HG03520 (cell line): ENCODE results near the gene ASPM.
"Not testable (repeated sequence)": the region's sequence is repeated elsewhere in the genome, so short reads cannot be mapped to it uniquely, and the experiment has no call there.

Experiments used
- ATAC-seq: cut with Tn5 transposase; IDR thresholded peaks from one replicate; pipeline ENCODE4 v1.9.1; 2021; ENCODE audit warnings: mild to moderate bottlenecking, moderate library complexity; ENCODE audit not compliant: unreplicated experiment

The ASPM gene

DNA sequence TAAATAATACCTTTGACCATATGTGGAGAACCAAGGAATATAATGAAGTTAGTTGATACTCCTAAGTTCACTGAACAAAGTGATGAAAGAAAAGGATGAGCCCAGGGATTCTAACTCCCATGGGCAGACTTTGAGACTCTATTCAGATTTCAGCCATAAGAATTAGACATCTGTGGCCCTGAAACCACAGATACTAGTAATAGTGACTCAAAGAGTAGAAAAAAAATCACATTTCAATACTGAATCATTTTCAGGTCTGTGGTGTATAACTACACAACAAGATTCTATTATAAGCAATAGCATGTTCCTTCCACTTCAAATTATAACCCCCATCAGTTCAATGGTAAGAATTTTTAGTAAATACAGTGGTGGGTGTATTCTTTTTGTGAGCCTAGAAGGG, 63.0 kb downstream of the ASPM start:
- no peak for ATAC-seq

DNA sequence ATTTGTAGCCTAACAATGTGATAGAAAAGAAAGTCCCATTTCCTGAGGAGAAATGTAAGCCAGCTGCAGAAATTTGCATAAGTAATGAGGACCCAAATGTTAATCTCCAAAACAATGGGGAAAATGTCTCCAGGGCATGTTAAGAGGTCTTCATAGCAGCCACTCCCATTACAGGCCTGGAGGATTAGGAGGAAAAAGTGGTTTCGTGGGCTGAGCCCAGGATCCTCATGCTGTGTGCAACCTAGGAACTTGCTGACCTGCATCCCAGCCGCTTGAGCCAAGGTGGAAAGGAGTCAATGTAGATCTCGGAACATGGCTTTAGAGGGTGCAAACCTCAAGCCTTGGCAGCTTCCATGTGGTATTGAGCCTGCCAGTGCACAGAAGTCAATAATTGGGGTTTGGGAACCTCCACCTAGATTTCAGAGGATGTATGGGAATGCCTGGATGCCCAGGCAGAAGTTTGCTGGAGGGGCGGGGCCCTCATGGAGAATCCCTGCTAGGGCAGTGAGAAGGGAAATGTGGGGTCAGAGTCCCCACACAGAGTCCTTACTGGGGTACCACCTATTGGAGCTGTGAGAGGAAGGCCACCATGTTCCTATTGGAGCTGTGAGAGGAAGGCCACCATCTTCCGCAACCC, 65.2 kb downstream of the ASPM start:
- no peak for ATAC-seq

DNA sequence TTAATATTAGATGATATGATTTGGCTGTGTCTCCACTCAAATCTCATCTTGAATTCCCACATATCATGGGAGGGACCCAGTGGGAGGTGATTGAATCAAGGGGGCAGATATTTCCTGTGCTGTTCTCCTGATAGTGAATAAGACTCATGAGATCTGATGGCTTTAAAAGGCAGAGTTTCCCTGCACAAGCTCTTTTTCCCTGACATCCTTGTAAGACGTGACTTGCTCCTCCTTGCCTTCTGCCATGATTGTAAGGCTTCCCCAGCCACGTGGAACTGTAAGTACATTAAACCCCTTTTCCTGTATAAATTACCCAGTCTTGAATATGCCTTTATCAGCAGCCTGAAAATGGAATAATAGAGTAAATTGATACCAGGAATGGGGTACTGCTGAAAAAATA, 66.1 kb downstream of the ASPM start:
- no peak for ATAC-seq

DNA sequence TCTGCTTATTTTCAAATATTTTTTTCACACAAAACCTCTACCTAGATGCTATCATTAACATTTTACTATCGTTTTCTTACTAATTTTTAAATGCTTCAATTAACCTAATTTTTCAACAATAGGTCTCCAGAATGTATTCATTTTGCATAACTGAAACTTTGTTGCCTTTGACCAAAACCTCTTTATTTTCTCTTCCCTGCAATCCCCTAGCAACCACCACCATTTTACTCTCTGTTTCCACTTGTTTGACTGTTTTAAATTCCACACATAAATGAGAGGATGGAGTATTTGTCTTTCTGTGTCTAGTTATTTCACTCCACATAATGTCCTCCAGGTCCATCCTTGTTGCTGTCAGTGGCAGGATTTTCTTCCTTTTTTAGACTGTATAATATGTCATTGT, 69.9 kb downstream of the ASPM start:
- ATAC-seq: no peak

DNA sequence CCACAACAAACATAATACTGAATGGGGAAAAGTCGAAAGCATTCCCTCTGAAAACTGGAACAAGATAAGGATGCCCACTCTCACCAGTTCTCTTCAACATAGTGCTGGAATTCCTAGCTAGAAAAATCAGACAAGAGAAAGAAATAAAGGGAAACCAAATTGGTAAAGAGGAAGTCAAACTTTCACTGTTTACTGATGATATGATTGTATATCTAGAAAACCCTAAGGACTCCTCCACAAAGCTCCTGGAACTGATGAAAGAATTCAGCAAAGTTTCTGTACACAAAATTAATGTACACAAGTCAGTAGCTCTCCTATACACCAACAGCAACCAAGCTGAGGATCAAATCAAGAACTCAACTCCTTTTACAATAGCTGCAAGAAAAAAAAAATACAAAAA, 72.5 kb downstream of the ASPM start:
- ATAC-seq: no peak

DNA sequence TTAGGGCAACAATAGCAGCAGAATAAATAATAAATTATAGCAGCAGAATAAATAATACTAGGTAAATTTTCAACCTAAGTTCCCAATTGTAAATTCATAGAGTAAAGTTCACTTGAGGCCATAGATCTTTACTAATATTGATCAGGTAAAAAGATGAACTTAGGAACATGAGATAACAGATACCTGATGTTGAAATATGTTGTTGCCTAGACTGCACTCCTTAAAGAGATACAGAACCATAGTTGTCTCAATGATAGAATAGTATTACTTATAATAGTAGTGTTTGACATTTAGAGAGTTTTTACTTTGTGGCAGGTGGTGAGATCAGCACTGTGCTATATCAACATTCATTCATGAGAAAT, 79.0 kb downstream of the ASPM start:
- ATAC-seq: no peak

DNA sequence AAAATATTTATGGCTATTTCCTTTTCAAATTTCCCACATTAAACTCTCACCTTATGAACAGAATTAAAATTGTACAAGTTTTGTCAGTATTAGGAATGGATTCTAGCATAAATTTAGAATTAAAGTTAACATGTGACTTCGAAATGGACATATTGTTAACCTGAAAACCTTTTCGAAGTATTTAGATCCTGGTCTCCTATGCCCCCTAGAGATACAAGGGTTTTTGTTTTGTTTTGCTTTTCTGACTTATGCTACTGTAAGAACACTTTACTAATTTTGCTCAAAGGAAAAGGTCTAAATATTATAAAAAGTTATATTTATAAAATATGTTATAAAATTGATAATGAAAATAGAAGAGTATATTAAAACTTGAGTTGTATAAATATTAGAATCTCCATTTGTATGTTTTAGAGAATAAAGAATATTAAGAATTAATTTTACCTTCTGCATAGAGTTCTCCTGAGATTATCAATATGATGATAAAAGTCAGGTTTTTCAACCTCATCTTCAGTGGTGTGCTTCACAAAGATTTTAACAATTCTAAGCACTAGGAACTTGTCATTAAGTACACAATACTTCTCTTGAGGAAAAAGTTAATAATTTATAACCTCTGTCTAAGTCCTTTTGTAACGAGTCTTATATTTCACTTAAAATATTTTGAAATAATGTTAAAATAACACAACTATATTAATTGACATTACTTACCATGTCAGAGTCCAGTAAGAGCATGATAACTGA, 79.6 kb downstream of the ASPM start, which contains the start of gene F13B:
F13B (minus strand) TSS at position 542 of the 738 bp plus-strand sequence; CDS start at position 505, 37 bp downstream.
- no peak for ATAC-seq

DNA sequence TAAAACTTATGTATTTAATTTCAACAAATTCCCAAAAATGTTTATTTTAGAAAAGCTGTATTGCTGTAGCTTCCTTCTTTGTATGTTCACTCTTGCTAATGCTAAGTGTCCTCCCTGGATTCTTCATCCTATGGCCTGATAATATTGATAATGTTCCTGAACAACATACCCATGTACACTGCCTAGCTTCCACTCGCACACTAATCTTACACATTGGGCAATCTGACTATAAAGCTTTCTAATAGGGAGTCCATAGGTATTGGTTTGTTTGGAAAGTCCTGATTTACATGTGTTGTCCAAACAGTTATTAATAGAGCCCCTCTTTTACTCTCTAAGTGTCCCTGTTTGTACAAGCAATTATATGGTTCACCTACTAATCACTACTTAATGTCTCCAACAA, 80.2 kb downstream of the ASPM start:
- no peak for ATAC-seq

DNA sequence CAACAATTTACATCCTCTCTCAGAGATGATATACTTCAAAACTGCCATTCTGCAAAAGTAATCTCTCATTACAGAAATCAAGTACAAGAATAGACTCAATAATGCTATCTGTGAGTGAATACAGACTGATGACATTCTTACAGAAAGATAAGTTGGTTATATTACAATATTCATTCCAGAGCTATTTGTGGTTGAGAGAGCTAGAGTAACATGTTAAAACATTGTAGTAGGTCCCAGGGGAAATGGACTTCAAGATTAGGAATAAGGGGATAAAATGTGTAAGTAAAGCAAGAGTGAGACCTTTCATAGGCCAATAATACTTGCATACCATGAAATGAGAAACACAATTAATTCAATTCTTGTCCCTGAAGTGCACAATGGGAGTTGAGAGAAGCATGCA, 80.9 kb downstream of the ASPM start:
- ATAC-seq: no peak

DNA sequence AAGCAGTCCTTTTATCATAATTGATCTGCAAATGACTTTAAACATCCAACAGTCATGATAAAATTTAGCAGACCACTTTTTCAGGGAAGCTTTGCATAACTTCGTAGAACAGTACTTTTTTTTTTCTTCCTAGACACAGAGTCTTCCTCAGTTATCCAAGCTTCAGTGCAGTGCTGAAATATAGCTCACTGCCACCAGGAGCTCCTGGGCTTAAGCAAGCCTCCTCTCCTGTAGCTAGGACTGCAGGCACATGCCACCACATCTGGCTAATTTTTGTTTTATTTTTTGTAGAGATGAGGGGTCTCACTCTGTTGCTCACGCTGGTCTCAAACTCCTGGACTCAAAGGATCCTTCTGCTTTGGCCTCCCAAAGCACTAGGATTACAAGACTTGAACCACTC, 83.3 kb downstream of the ASPM start:
- no peak for ATAC-seq

DNA sequence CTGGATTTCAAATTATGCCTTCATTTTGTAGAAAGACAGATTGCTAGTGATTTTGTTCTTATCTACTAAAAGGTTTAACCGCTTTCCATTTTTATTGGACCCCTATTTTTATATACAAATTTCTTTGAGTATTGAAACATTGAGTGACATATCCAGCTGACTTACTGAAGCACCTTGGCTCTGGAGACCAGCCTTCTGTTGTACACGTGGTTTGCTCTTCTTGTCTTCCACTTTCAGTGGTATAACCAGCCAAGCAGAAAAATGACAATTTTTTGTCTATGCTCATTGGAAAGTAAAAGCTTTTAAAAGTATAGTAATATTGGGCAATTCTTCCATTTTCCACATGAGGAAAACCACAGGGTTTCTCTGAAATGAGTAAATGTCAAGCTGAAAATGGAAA, 83.8 kb downstream of the ASPM start:
- ATAC-seq: peak; percentile 87

DNA sequence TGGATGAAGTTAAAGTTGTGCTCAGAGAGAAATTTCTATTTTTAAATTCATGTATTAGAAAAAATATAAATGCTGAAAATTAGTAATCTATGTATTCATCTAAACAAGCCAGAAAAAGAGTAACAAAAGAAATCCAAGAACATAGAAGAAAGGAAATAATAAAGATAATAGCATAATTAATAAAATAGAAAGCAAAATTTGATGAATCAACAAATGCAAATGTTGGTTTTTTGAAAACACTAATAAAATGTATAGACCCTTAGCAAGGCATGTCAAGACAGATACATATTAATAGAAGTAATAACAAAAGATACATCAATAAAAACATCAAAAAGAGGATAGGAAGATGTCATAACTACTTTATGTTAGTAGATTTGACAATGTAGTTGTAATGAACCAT, 97.4 kb downstream of the ASPM start:
- no peak for ATAC-seq

DNA sequence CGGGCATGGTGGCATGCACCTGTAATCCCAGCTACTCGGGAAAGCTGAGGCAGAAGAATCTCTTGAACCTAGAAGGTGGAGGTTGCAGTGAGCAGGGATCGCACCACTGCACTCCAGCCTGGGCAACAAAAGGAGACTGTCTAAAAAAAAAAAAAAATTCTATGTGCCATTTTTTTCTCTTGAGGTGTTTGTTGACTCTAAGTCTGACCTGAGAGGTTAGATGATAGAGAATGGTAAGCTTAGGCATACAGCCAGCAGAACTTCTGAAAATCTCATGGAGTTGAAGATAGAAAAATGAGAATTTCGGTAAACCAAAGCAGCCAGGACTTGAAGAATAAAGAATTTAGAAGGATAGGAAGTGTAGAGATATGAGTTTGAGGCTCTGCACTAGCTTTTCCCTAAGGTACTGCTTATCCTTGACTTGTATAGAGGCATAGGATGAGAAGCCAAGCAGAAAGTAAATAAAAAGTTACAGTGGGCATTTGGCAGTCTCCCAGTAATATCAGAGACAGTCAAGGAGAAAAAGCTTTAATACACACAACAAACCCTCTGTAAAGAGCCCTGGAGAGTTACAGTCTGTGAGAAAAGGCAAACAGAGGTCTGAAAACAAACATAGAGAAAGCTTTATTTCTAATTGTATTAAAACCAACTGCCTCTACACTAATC, 103.7 kb downstream of the ASPM start:
- no peak for ATAC-seq

DNA sequence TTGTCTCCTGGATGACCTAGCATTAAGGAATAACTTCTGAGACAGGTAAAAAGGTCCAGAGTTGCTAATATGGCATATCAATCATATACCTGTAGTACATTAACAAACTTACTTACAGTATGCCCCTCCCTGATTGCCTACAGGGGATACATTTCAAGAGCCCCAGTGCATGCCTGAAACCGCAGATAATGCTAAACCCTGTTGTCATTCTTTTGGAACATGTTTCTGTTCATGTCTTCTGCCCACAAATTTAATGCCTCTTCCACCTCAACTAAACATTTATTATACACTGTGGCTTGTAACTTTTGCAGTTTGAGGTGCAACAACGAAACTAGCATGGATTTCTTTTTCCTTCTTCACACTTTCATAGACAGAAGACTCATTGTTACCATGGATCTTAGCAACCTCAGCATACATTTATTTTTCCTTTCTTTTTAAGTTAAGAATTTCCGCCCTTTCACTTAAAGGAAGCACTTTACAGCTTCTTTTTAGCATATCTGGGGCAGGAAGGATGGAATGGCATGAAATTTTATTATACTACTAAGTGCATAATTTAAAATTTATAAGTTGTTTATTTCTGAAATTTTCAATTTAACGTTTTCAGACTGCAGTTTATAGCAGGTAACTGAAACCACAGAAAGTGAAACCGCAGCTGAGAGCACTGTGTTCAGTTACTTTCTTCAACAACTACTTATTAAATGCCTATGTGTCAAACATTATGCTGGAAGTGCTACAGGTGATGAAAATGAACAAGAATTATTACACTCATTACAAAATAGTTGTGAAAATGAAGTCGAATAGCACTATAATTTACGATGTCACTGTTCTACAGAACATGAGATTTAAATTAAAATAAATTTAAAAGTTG, 104.7 kb downstream of the ASPM start:
- ATAC-seq: peak; percentile 65

DNA sequence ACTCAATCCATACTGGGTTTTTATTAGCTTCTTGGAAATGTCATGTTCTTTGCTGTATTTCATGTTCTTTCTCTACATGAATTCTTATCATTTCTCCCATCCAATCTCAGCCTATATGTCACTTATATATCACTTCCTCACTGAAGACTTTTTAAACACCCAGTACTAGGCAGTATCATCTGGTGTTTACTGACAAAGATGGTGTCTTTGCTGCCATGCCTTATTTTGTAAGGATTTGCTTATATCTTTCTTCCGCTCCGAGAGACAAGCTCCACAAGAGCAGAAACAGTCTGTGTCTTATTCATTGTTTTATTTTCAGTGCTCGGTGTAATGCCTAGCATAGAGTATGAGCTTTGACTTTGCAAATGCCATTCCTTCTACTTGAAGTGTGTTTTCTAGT, 109.6 kb downstream of the ASPM start:
- no peak for ATAC-seq

DNA sequence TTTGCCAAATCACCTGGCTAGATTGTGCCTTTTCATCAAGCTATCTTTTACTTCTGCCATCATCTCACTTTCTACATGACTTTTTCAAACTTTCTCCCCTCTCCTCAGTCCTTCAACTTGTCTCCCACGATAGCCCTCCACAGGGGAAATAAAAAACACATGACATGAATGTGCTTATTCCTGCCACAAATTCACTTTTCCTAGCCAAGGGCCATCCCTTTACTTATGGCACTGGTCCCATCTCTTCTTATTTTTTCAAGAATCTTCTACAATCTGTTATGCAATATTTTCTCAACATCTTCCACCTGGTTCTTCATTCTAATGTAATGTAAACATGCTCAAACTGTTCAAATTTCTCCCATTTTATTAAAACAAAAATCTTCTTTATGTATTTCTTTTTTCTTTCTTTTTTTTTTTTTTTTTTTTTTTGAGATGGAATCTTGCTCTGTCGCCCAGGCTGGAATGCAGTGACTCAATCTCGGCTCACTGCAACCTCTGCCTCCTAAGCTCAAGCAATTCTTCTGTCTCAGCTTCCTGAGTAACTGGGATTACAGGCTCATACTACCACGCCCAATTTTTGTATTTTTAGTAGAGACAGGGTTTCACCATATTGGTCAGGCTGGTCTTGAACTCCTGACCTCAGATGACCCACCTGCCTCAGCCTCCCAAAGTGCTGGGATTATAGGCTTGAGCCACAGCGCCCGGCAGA, 111.7 kb downstream of the ASPM start:
- not testable (repeated sequence) for ATAC-seq
